Measurements from ENCODE around the gene PLEKHG2. TPM values are rescaled to one million over a fixed set of nuclear protein-coding genes. Genes with fewer than 3 reads are reported as not detected.

PLEKHG2 gene
- total and polyA plus RNA-seq, 9 of the 15 experiments (the other 6 are each of a cell fraction or from before 2014, with no cell fraction given), result 0.98 to 45.7 (median 9.8) TPM

GRCh38 chr19:39430675-39431593, 18.5 kb downstream of the PLEKHG2 start (continued):
- TF ChIP-seq ZNF518B (CRISPR knock-in tag; IDR thresholded peaks at IDR 0.05) (no peak), TGIF2 (CRISPR knock-in tag; IDR thresholded peaks at IDR 0.05) (no peak), ZNF316 (IDR thresholded peaks at IDR 0.05) (peak; percentile 26; the same call in 1 of the 2 replicates), ESRRA (IDR thresholded peaks at IDR 0.05; ENCODE audit: borderline replicate concordance, low read depth) (peak; percentile 60; the same call in 1 of the 2 replicates), ZBTB8A (IDR thresholded peaks at IDR 0.05; ENCODE audit: partially characterized antibody) (no peak), BCLAF1 (IDR thresholded peaks at IDR 0.05; ENCODE audit: borderline replicate concordance in 1 of 2, control insufficient read depth in 1 of 2, low read depth in 2 of 2, low read length in 1 of 2) (no peak), ZNF263 (CRISPR knock-in tag; IDR thresholded peaks at IDR 0.05; ENCODE audit: borderline replicate concordance) (no peak), ZNF512 (tag; IDR thresholded peaks at IDR 0.05) (no peak), LCOR (CRISPR knock-in tag; IDR thresholded peaks at IDR 0.05) (peak; percentile 16; the same call in 1 of the 2 replicates), RBM25 (IDR thresholded peaks at IDR 0.05; ENCODE audit: low read depth, low read length, severe bottlenecking) (no peak), ZNF282 (CRISPR knock-in tag; IDR thresholded peaks at IDR 0.05) (no peak), TCFL5 (CRISPR knock-in tag; conservative IDR thresholded peaks at IDR 0.05) (no peak)
